BLaER1 treated with 17β-estradiol and CSF1 and Interleukin-3, amounts not matched to agents 10 nM and 100 nM (cell line): ENCODE data around the gene NEK1.

ENCODE experiments used
- H3K27ac ChIP-seq, 11 experiments: shearing (Covaris generic); formaldehyde crosslinking; 2 replicates each; pipeline ENCODE4 v1.8.1; 2022
- H3K27me3 ChIP-seq, 11 experiments: shearing (Covaris generic); formaldehyde crosslinking; 2 replicates each; pipeline ENCODE4 v1.8.1; 2022
- H3K36me3 ChIP-seq, 11 experiments: shearing (Covaris generic); formaldehyde crosslinking; 2 replicates each; pipeline ENCODE4 v1.8.1; 2022
- H3K4me1 ChIP-seq, 10 experiments: shearing (Covaris generic); formaldehyde crosslinking; 2 replicates each; pipeline ENCODE4 v1.8.1; 2022
- H3K4me2 ChIP-seq, 11 experiments: shearing (Covaris generic); formaldehyde crosslinking; 2 replicates each; pipeline ENCODE4 v1.8.1; 2022
- H3K4me3 ChIP-seq, 10 experiments: shearing (Covaris generic); formaldehyde crosslinking; 2 replicates each; pipeline ENCODE4 v1.8.1; 2022
- H3K9ac ChIP-seq, 11 experiments: shearing (Covaris generic); formaldehyde crosslinking; 2 replicates each; pipeline ENCODE4 v1.8.1; 2022
- H3K9me3 ChIP-seq, 11 experiments: shearing (Covaris generic); formaldehyde crosslinking; replicated peaks in 1 of 11; 2 replicates each; pipeline ENCODE4 v1.8.1; 2022
- H4K20me1 ChIP-seq, 11 experiments: shearing (Covaris generic); formaldehyde crosslinking; 2 replicates each; pipeline ENCODE4 v1.8.1; 2022
- Cebpa-rat ChIP-seq, 11 experiments: shearing (Covaris generic); IDR thresholded peaks; 2 replicates each; pipeline ENCODE4 v1.8.1; 2022

Gene NEK1

GRCh38 chr4:169611991-169612870, at the start of gene NEK1:
Gene NEK1 (minus strand): TSS chr4:169612583. CDS start chr4:169602630, 9,953 bp downstream.
- no peaks in the 10 kb centered on the region for H3K36me3 ChIP-seq
- H3K9me3 ChIP-seq: no peaks in the 10 kb centered on the region
- H4K20me1 ChIP-seq: no peaks in the 10 kb centered on the region
- peak within 1 kb of the TSS; percentile 77 to 92 (median 84) for H3K4me3 ChIP-seq
- H3K27me3 ChIP-seq: no peaks in the 10 kb centered on the region
- H3K9ac ChIP-seq: peak within 1 kb of the TSS; percentile 78 to 91 (median 86)
- H3K4me1 ChIP-seq: peaks cover 19 to 29% (median 24%) of the 10 kb centered on the region in 10 experiments
- peak within 1 kb of the TSS; percentile 71 to 89 (median 79) for H3K27ac ChIP-seq
- no peak for TF ChIP-seq Cebpa-rat (IDR thresholded peaks at IDR 0.05)
- H3K4me2 ChIP-seq: peak within 1 kb of the TSS; percentile 77 to 98 (median 86)

- Histone ChIP-seq H3K9ac (no peak overlapping the region), H3K36me3 (peaks cover 0 to 12% (median 6%) of the 10 kb centered on the region in 11 experiments; a peak in 5 of 22 replicates), H3K4me3 (no peak overlapping the region), H3K4me1 (peaks cover 7 to 35% (median 17%) of the 10 kb centered on the region in 10 experiments; a peak in 16 of 20 replicates), H4K20me1 (peaks cover 0 to 47% (median 10%) of the 10 kb centered on the region in 11 experiments; a peak in 8 of 22 replicates), H3K9me3 (peaks cover 0 to 7% (median 6%) of the 10 kb centered on the region in 11 experiments; a peak in 12 of 22 replicates), H3K27ac (no peak overlapping the region), H3K4me2 (no peak overlapping the region), H3K27me3 (peaks cover 0 to 28% (median 15%) of the 10 kb centered on the region in 11 experiments; a peak in 19 of 22 replicates)
- TF ChIP-seq Cebpa-rat (IDR thresholded peaks at IDR 0.05): no peak
Measured at GRCh38 chr4:169661761-169662160, 49.4 kb upstream of the NEK1 start.

GRCh38 chr4:169660929-169661328, 48.5 kb upstream of the NEK1 start:
- peak overlapping the region in 2 of 11 experiments; percentile 64 to 69; a peak in 3 of 22 replicates for H3K4me2 ChIP-seq
- H3K27ac ChIP-seq: no peak overlapping the region
- H3K27me3 ChIP-seq: peaks cover 0 to 28% (median 15%) of the 10 kb centered on the region in 11 experiments; a peak in 19 of 22 replicates
- H4K20me1 ChIP-seq: peaks cover 0 to 51% (median 10%) of the 10 kb centered on the region in 11 experiments; a peak in 9 of 22 replicates
- peaks cover 0 to 11% (median 4%) of the 10 kb centered on the region in 11 experiments; a peak in 8 of 22 replicates for H3K36me3 ChIP-seq
- no peak overlapping the region for H3K9ac ChIP-seq
- peaks cover 7 to 35% (median 17%) of the 10 kb centered on the region in 10 experiments; a peak in 16 of 20 replicates for H3K4me1 ChIP-seq
- H3K4me3 ChIP-seq: no peak overlapping the region
- TF ChIP-seq Cebpa-rat (IDR thresholded peaks at IDR 0.05): no peak
- H3K9me3 ChIP-seq: no peaks in the 10 kb centered on the region

- peak overlapping the region in 1 of 11 experiments; percentile 10; a peak in 1 of 22 replicates for H3K27ac ChIP-seq
Measured at GRCh38 chr4:169659716-169660670, 47.6 kb upstream of the NEK1 start.

GRCh38 chr4:169658975-169659715, 46.8 kb upstream of the NEK1 start:
- TF ChIP-seq Cebpa-rat (IDR thresholded peaks at IDR 0.05): no peak
- Histone ChIP-seq H3K4me1 (peaks cover 3 to 22% (median 11%) of the 10 kb centered on the region in 10 experiments; a peak in 15 of 20 replicates), H3K9ac (no peak overlapping the region)

More at GRCh38 chr4:169659716-169660670, 47.6 kb upstream of the NEK1 start:
- peaks cover 0 to 53% (median 10%) of the 10 kb centered on the region in 11 experiments; a peak in 9 of 22 replicates for H4K20me1 ChIP-seq
- H3K4me3 ChIP-seq: 0 out of 20 replicates have a peak overlapping the region, but pooled peaks of 1 of the 10 experiments have one; percentile 2
- peaks cover 0 to 28% (median 15%) of the 10 kb centered on the region in 11 experiments; a peak in 19 of 22 replicates for H3K27me3 ChIP-seq
- H3K9ac ChIP-seq: no peak overlapping the region
- peaks cover 0 to 11% (median 8%) of the 10 kb centered on the region in 11 experiments; a peak in 11 of 22 replicates for H3K36me3 ChIP-seq
- peak overlapping the region; percentile 16 to 69 (median 50) for H3K4me2 ChIP-seq
- TF ChIP-seq Cebpa-rat (IDR thresholded peaks at IDR 0.05): peak in 1 of 11 experiments; percentile 51; a peak in 1 of 22 replicates
- peaks cover 4 to 30% (median 15%) of the 10 kb centered on the region in 10 experiments; a peak in 16 of 20 replicates for H3K4me1 ChIP-seq
- 0 out of 22 replicates have a peak, but pooled peaks cover 0 to 3% (median 0%) of the 10 kb centered on the region in 11 experiments for H3K9me3 ChIP-seq

GRCh38 chr4:169658196-169658595, 45.8 kb upstream of the NEK1 start:
- Histone ChIP-seq H3K36me3 (peaks cover 0 to 14% (median 8%) of the 10 kb centered on the region in 11 experiments; a peak in 11 of 22 replicates), H3K4me3 (no peak overlapping the region), H3K27me3 (peaks cover 0 to 28% (median 15%) of the 10 kb centered on the region in 11 experiments; a peak in 19 of 22 replicates), H3K27ac (no peak overlapping the region), H3K4me1 (peaks cover 3 to 20% (median 10%) of the 10 kb centered on the region in 10 experiments; a peak in 15 of 20 replicates), H4K20me1 (peaks cover 0 to 52% (median 7%) of the 10 kb centered on the region in 11 experiments; a peak in 9 of 22 replicates), H3K9me3 (0 out of 22 replicates have a peak, but pooled peaks cover 0 to 3% (median 0%) of the 10 kb centered on the region in 11 experiments), H3K4me2 (no peak overlapping the region), H3K9ac (no peak overlapping the region)
- no peak for TF ChIP-seq Cebpa-rat (IDR thresholded peaks at IDR 0.05)

More at GRCh38 chr4:169658975-169659715, 46.8 kb upstream of the NEK1 start:
- H3K9me3 ChIP-seq: 0 out of 22 replicates have a peak, but pooled peaks cover 0 to 3% (median 0%) of the 10 kb centered on the region in 11 experiments
- H3K4me3 ChIP-seq: no peak overlapping the region
- H3K4me2 ChIP-seq: peak overlapping the region in 1 of 11 experiments; percentile 58; a peak in 2 of 22 replicates
- H3K27ac ChIP-seq: peak overlapping the region in 1 of 11 experiments; percentile 10; a peak in 1 of 22 replicates
- H3K27me3 ChIP-seq: peaks cover 0 to 28% (median 15%) of the 10 kb centered on the region in 11 experiments; a peak in 19 of 22 replicates
- peaks cover 0 to 11% (median 8%) of the 10 kb centered on the region in 11 experiments; a peak in 11 of 22 replicates for H3K36me3 ChIP-seq
- H4K20me1 ChIP-seq: peaks cover 0 to 54% (median 9%) of the 10 kb centered on the region in 11 experiments; a peak in 9 of 22 replicates

- peaks cover 0 to 28% (median 15%) of the 10 kb centered on the region in 11 experiments; a peak in 19 of 22 replicates for H3K27me3 ChIP-seq
- no peak overlapping the region for H3K27ac ChIP-seq
- H3K36me3 ChIP-seq: peaks cover 0 to 16% (median 9%) of the 10 kb centered on the region in 11 experiments; a peak in 13 of 22 replicates
- H3K9ac ChIP-seq: no peak overlapping the region
- H3K4me3 ChIP-seq: no peak overlapping the region
- no peak for TF ChIP-seq Cebpa-rat (IDR thresholded peaks at IDR 0.05)
- H3K4me1 ChIP-seq: peaks cover 3 to 20% (median 10%) of the 10 kb centered on the region in 10 experiments; a peak in 15 of 20 replicates
- H3K4me2 ChIP-seq: no peak overlapping the region
- peaks cover 0 to 52% (median 7%) of the 10 kb centered on the region in 11 experiments; a peak in 9 of 22 replicates for H4K20me1 ChIP-seq
- H3K9me3 ChIP-seq: 0 out of 22 replicates have a peak, but pooled peaks cover 0 to 3% (median 0%) of the 10 kb centered on the region in 11 experiments
Measured at GRCh38 chr4:169657470-169658107, 45.2 kb upstream of the NEK1 start.
